Fibroblast of mammary gland (primary cell): ENCODE measurements around the gene SNPH.

ENCODE experiments used
- DNase-seq: peaks from one replicate; pipeline ENCODE4 v3.0.0-alpha.2; 2010; ENCODE audit warnings: low read depth
- H3K4me3 ChIP-seq: 2 replicates; pipeline ENCODE4 v1.5.1; 2011; ENCODE audit warnings: low read depth, mild to moderate bottlenecking, low read length, moderate library complexity; ENCODE audit not compliant: control insufficient read depth
- TF ChIP-seq, protein P1 (sequence below): conservative IDR thresholded peaks from 2 replicates; pipeline ENCODE4 v1.5.1; 2011; ENCODE audit warnings: low read depth, low read length, inconsistent platforms; ENCODE audit not compliant: control insufficient read depth, insufficient read depth

Gene SNPH

DNA sequence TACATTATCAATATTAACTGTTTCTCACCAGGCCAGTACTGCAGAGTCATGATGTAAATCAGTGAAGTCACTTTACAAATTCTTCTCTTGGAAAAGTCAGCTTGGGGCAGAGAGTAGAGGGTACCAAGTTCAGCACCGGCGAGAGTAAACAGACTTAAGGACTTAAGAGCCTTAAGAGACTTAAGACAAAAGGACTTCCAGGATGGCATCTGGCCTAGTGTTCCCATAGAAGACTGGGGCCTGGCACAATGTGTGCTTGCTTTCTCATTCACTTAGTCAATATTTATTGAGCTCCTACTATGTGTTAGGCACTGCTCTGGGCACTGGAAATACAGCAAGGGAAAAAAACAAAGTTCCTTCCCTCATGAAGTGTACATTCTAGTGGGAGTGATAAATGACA lies 1.4 kb upstream of the SNPH start:
- DNase-seq, result no peak
- H3K4me3 ChIP-seq, result no peak overlapping the region
- TF ChIP-seq, protein P1, sequence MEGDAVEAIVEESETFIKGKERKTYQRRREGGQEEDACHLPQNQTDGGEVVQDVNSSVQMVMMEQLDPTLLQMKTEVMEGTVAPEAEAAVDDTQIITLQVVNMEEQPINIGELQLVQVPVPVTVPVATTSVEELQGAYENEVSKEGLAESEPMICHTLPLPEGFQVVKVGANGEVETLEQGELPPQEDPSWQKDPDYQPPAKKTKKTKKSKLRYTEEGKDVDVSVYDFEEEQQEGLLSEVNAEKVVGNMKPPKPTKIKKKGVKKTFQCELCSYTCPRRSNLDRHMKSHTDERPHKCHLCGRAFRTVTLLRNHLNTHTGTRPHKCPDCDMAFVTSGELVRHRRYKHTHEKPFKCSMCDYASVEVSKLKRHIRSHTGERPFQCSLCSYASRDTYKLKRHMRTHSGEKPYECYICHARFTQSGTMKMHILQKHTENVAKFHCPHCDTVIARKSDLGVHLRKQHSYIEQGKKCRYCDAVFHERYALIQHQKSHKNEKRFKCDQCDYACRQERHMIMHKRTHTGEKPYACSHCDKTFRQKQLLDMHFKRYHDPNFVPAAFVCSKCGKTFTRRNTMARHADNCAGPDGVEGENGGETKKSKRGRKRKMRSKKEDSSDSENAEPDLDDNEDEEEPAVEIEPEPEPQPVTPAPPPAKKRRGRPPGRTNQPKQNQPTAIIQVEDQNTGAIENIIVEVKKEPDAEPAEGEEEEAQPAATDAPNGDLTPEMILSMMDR, result no peak

DNA sequence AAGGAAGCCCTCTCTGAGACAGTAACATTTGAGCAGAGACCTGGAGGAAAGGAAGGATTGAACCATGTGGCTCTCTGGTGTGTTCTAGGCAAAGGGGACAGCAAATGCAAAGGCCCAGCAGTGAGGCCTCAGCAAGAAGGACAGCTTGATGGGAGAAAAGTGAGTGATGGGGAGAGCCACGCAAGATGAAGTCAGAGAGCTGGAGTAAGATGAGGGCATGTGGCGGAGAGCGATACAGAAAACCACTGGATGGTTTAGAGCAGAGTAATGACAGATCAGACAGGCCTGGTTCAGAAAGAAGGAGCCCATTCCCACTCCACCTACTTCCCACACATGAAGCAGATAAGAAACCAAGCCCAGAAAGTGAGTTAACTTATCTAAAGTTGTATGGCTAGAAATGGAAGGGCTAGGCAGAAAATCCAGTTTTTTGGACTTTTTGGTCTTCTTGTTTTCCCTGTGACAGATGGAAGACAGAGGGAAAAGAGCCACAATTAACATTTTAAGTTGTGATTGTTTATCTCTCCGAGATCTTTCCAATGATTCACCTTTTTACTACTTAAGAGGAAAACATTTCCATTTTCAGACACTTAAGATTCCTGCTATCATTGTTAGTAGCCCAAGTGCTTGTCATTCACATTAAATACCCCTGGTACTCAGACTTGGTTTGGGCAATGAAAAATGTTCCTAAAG lies 723 bp upstream of the SNPH start:
- peak overlapping the region; percentile 60 for H3K4me3 ChIP-seq
- TF ChIP-seq, protein P1, result no peak
- DNase-seq, result no peak

DNA sequence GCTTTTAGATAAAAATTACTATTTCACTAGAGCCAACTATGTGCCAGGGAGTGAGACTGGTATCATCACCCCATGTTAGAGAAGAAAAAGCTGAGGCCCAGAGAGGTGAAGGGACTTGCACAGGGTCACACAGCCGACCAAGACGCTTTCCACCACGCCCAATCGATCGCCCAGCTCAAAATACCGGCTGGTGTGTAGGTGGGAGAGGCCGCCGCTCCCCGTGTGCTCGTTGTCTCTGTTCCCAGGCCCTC lies 253 bp upstream of the SNPH start:
- TF ChIP-seq, protein P1, result no peak
- peak overlapping the region; percentile 60 for H3K4me3 ChIP-seq
- no peak for DNase-seq

DNA sequence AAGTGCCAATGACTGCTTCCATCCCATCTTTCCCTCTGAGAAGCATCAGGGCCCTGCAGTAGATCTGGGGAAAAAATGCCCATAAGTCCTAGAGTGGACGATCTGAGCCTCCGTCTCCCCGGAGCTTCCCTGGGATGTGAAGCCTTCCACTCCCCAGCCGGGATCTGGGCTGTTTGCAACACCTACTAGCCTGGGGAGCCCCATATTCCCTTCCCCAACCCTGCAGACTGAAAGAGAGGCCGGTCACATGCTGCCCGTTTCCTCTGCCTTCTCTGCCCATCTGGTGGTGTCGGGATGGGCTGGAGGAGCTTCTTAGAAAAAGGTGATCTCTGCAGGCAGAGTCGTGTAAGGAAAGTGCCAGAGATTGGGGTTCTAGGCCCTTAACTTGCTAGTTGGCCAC lies 1.1 kb downstream of the SNPH start:
- peak overlapping the region; percentile 60 for H3K4me3 ChIP-seq
- TF ChIP-seq, protein P1, result no peak
- no peak for DNase-seq

DNA sequence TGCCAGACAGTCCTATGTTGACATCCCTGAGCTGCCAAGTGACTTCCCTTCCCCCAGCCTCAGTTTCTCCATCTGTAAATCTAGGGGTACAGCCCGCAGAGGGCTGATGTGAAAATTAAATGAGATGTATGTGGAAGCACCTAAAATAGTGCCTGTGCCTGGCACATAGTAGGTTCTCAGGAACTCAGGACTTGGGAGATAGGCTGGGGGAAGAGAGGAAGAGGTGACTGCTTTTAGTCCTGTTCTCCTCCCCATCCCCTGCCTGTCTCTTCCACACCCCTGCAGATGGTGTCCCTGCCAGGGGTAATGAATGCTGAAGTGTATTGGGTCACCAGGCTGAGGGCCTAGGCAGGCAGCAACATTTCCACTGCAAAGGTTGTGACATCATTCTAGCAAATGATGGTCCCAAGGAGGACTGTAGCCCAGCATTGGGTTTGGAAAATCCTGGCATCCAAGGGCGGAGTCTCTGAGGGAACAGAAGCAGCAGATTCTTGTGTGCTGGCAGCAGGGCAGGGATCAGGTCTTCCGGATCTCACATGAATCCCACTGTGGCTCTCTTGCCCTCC lies 1.8 kb downstream of the SNPH start:
- TF ChIP-seq, protein P1, result no peak
- DNase-seq, result no peak

DNA sequence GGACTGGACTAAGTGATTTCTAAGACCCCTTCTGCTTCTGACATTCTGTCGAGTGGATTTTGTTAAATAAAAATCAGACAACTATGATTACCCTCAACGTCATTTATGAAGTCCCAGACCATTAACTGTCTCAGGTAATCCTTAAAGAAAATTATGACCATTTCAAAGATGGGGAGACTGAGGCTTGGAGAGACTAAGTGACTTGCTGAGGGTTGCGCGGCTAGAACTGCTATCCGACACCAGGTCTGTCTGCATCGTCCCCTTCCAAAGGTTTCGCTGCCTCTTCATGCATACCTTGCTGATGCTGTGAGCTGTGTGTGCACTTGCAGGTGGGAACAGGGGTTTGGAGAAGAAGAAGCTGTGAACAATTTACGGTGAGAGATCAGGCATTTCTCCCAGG lies 3.1 kb downstream of the SNPH start:
- no peak overlapping the region for H3K4me3 ChIP-seq
- DNase-seq, result no peak
- TF ChIP-seq, protein P1, result no peak

More for the DNA sequence above, 1.8 kb downstream of the SNPH start:
- no peak overlapping the region for H3K4me3 ChIP-seq

DNA sequence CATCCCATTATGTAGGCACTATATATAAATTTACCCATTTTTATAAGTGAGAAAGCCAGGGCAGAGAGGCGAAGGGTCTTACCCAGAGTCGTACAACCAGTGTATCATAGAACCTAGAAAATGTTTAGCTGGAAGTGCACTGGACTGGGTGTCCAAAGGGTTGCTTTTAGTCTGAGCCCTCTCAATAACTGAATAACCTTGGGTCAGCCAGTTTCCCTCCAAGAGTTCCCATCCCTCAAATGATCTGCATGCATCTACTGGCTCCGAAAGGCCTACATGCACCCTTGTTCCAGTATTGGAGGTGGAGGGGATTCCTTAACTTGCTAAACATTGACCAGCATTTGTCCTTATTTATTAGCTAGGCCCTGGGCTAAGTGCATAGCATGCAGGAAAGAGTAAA lies 3.8 kb downstream of the SNPH start:
- TF ChIP-seq, protein P1, result no peak
- no peak for DNase-seq
- H3K4me3 ChIP-seq, result no peak overlapping the region
